Measurements from ENCODE around the gene FLT1.

GRCh38 chr13:28316836-28317235 is 178.1 kb downstream of the FLT1 start:
- no peak for TF ChIP-seq ZNF10 (CRISPR knock-in tag; IDR thresholded peaks at IDR 0.05; ENCODE audit: borderline replicate concordance, low read depth)
- no peak for TF ChIP-seq ZNF33B (CRISPR knock-in tag; IDR thresholded peaks at IDR 0.05)
- TF ChIP-seq, protein P1, sequence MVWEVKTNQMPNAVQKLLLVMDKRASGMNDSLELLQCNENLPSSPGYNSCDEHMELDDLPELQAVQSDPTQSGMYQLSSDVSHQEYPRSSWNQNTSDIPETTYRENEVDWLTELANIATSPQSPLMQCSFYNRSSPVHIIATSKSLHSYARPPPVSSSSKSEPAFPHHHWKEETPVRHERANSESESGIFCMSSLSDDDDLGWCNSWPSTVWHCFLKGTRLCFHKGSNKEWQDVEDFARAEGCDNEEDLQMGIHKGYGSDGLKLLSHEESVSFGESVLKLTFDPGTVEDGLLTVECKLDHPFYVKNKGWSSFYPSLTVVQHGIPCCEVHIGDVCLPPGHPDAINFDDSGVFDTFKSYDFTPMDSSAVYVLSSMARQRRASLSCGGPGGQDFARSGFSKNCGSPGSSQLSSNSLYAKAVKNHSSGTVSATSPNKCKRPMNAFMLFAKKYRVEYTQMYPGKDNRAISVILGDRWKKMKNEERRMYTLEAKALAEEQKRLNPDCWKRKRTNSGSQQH (CRISPR knock-in tag; IDR thresholded peaks at IDR 0.05; ENCODE audit: low read depth) = no peak
- TF ChIP-seq RFXANK (CRISPR knock-in tag; IDR thresholded peaks at IDR 0.05) = no peak
- no peak for TF ChIP-seq CTCF (CRISPR knock-in tag; IDR thresholded peaks at IDR 0.05)
- TF ChIP-seq SMC3 (IDR thresholded peaks at IDR 0.05; ENCODE audit: low read length) = no peak
- no peak for TF ChIP-seq MAX (IDR thresholded peaks at IDR 0.05)
- no peak for TF ChIP-seq ZNF362 (CRISPR knock-in tag; IDR thresholded peaks at IDR 0.05; ENCODE audit: borderline replicate concordance)
- no peak for TF ChIP-seq PBX2 (CRISPR knock-in tag; IDR thresholded peaks at IDR 0.05)
- no peak for TF ChIP-seq TAF1 (CRISPR knock-in tag; IDR thresholded peaks at IDR 0.05)
- TF ChIP-seq NR2F1 (CRISPR knock-in tag; IDR thresholded peaks at IDR 0.05) = no peak
- TF ChIP-seq, protein P2, sequence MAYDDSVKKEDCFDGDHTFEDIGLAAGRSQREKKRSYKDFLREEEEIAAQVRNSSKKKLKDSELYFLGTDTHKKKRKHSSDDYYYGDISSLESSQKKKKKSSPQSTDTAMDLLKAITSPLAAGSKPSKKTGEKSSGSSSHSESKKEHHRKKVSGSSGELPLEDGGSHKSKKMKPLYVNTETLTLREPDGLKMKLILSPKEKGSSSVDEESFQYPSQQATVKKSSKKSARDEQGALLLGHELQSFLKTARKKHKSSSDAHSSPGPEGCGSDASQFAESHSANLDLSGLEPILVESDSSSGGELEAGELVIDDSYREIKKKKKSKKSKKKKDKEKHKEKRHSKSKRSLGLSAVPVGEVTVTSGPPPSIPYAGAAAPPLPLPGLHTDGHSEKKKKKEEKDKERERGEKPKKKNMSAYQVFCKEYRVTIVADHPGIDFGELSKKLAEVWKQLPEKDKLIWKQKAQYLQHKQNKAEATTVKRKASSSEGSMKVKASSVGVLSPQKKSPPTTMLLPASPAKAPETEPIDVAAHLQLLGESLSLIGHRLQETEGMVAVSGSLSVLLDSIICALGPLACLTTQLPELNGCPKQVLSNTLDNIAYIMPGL (CRISPR knock-in tag; IDR thresholded peaks at IDR 0.05; ENCODE audit: borderline replicate concordance in 1 of 2, low read depth in 1 of 2) = no peak
- no peak for TF ChIP-seq JUNB (CRISPR knock-in tag; IDR thresholded peaks at IDR 0.05; ENCODE audit: borderline replicate concordance)
